NCI-H1694 (cell line): ENCODE results near the gene USP17L12.
"Not testable (repeated sequence)": the region's sequence is repeated elsewhere in the genome, so short reads cannot be mapped to it uniquely, and the experiment has no call there.

Experiments used
- DNase-seq: peaks from one replicate; lab custom pipeline; 2025; lab: John Stamatoyannopoulos, UW

USP17L12 gene

GRCh38 chr4:9219852-9220251 is at the start of gene USP17L12:
Gene USP17L12 (plus strand): TSS chr4:9220152. CDS start chr4:9220152, 0 bp downstream.
- DNase-seq: not testable (repeated sequence)

- DNase-seq: not testable (repeated sequence)
Observed at GRCh38 chr4:9210357-9210756, 9.6 kb upstream of the USP17L12 start, which contains the start of gene USP17L10. Gene USP17L10 (plus strand): TSS chr4:9210657. CDS start chr4:9210657, 0 bp downstream.

- not testable (repeated sequence) for DNase-seq
Observed at GRCh38 chr4:9214701-9215100, 5.3 kb upstream of the USP17L12 start.

GRCh38 chr4:9215105-9215504 is 4.8 kb upstream of the USP17L12 start, which contains the start of gene USP17L11:
Gene USP17L11 (plus strand): TSS chr4:9215405. CDS start chr4:9215405, 0 bp downstream.
- not testable (repeated sequence) for DNase-seq

- not testable (repeated sequence) for DNase-seq
Observed at GRCh38 chr4:9224596-9224995, 4.6 kb downstream of the USP17L12 start, which contains the start of gene USP17L13. Gene USP17L13 (plus strand): TSS chr4:9224896. CDS start chr4:9224896, 0 bp downstream.

GRCh38 chr4:9230249-9230648 is 10.3 kb downstream of the USP17L12 start:
- not testable (repeated sequence) for DNase-seq

- not testable (repeated sequence) for DNase-seq
Observed at GRCh38 chr4:9234085-9234484, 14.1 kb downstream of the USP17L12 start, which contains the start of gene USP17L15. Gene USP17L15 (plus strand): TSS chr4:9234385. CDS start chr4:9234385, 0 bp downstream.

GRCh38 chr4:9238461-9238860 is 18.5 kb downstream of the USP17L12 start:
- not testable (repeated sequence) for DNase-seq

- not testable (repeated sequence) for DNase-seq
Observed at GRCh38 chr4:9243579-9243978, 23.6 kb downstream of the USP17L12 start, which contains the start of gene USP17L17. Gene USP17L17 (plus strand): TSS chr4:9243879. CDS start chr4:9243879, 0 bp downstream.

- not testable (repeated sequence) for DNase-seq
Observed at GRCh38 chr4:9247953-9248680, 28.2 kb downstream of the USP17L12 start, which contains the start of gene USP17L18. Gene USP17L18 (plus strand): TSS chr4:9248630. CDS start chr4:9248630, 0 bp downstream.

- DNase-seq: not testable (repeated sequence)
Observed at GRCh38 chr4:9253078-9253477, 33.1 kb downstream of the USP17L12 start, which contains the start of gene USP17L19. Gene USP17L19 (plus strand): TSS chr4:9253378. CDS start chr4:9253378, 0 bp downstream.

GRCh38 chr4:9257824-9258223 is 37.9 kb downstream of the USP17L12 start, which contains the start of gene USP17L20:
Gene USP17L20 (plus strand): TSS chr4:9258124. CDS start chr4:9258124, 0 bp downstream.
- not testable (repeated sequence) for DNase-seq

- not testable (repeated sequence) for DNase-seq
Observed at GRCh38 chr4:9262572-9262971, 42.6 kb downstream of the USP17L12 start, which contains the start of gene USP17L21. Gene USP17L21 (plus strand): TSS chr4:9262872. CDS start chr4:9262872, 0 bp downstream.

- DNase-seq: not testable (repeated sequence)
Observed at GRCh38 chr4:9267319-9267718, 47.4 kb downstream of the USP17L12 start, which contains the start of gene USP17L22. Gene USP17L22 (plus strand): TSS chr4:9267619. CDS start chr4:9267619, 0 bp downstream.
